K562 (cell line): Measurements from ENCODE around the gene FPGS. TPM values are rescaled to one million over a fixed set of nuclear protein-coding genes. Genes with fewer than 3 reads are reported as not detected.

Source experiments
- PBX2 ChIP-seq, 2 experiments: IDR thresholded peaks in 1 of 2; conservative IDR thresholded peaks in 1 of 2; 2 replicates each; pipeline ENCODE4 v1.6.1; 2016; ENCODE audit warnings: low read depth in 2 of 2, mild to moderate bottlenecking in 1 of 2, missing compliant biosample characterization in 1 of 2, missing genetic modification characterization in 1 of 2, moderate library complexity in 1 of 2
- PRDM10 ChIP-seq: fragments of 450-650 bp; IDR thresholded peaks from 2 replicates; pipeline ENCODE4 v1.6.1; 2018; ENCODE audit not compliant: partially characterized antibody
- SNAPC5 ChIP-seq: fragments of 250-450 bp; sonication (Bioruptor Pico); IDR thresholded peaks from 2 replicates; pipeline ENCODE4 v1.8.0; 2021; ENCODE audit warnings: moderate library complexity, mild to moderate bottlenecking, inconsistent platforms
- ZNF395 ChIP-seq: fragments of 200-800 bp; sonication (Bioruptor generic); IDR thresholded peaks from 2 replicates; pipeline ENCODE4 v1.6.1; 2017; ENCODE audit warnings: missing genetic modification characterization, missing compliant biosample characterization
- ZNF589 ChIP-seq: fragments of 200-800 bp; sonication (Bioruptor generic); IDR thresholded peaks from 2 replicates; pipeline ENCODE4 v1.6.1; 2016; ENCODE audit warnings: low read depth, missing genetic modification characterization, missing compliant biosample characterization
- polyA plus RNA-seq, 8 experiments: library from polyadenylated mRNA; depleted of rRNA in 4 of 8; stranded (reverse) in 5 of 8; unstranded in 3 of 8; fragments of >200 nt; fragmentation: Nextera tagmentation in 2 of 8; fragmentation: Illumina TruSeq in 1 of 8; extraction: Ambion mirVana in 2 of 8; extraction: Trizol in 1 of 8; gene quantifications; 2 replicates each; pipeline versions ENCODE4 v1.2.1 to v1.2.3, GENCODE V29; 2011 to 2014; ENCODE audit warnings: inconsistent platforms in 1 of 8, missing spikeins in 1 of 8
- total RNA-seq, 7 experiments: library from RNA; depleted of rRNA in 6 of 7; stranded (reverse); fragments of >200 nt in 6 of 7; fragmentation: Illumina TruSeq in 2 of 7; extraction: Trizol in 2 of 7; gene quantifications; 2 replicates each; pipeline versions ENCODE4 v1.2.1 to v1.2.3, GENCODE V29; 2011 to 2021; ENCODE audit warnings: low replicate concordance in 1 of 7

FPGS gene
- total and polyA plus RNA-seq, 9 of the 15 experiments (the other 6 are each of a cell fraction or from before 2014, with no cell fraction given), result 0.84 to 86.4 (median 59.2) TPM

GRCh38 chr9:127862075-127863011 lies 59.7 kb downstream of the FPGS start (continued):
- TF ChIP-seq PRDM10, result peak; percentile 93
- TF ChIP-seq SNAPC5 (CRISPR knock-in tag), result no peak
- no peak for TF ChIP-seq PBX2 (CRISPR knock-in tag; IDR thresholded peaks at IDR 0.05; ENCODE audit: low read depth)
- 0 out of 2 replicates have a peak, but pooled peaks have one; percentile 47 for TF ChIP-seq PBX2 (tag; conservative IDR thresholded peaks at IDR 0.05; ENCODE audit: low read depth)
- TF ChIP-seq ZNF395 (CRISPR knock-in tag), result peak; percentile 61; the same call in 1 of the 2 replicates
- TF ChIP-seq ZNF589 (CRISPR knock-in tag), result peak; percentile 60
- TF ChIP-seq, all 486 proteins: peak for 192
